HepG2 (cell line): ENCODE data around the gene GPR22. TPM values are rescaled to one million over a fixed set of nuclear protein-coding genes. Genes with fewer than 3 reads are reported as not detected.
A peak's percentile ranks its signal among the peaks of the same experiment; 100 is the strongest.

Experiments
- ATAC-seq: fragments of 200-7000 bp; cut with Tn5 transposase; 3 replicates; pipeline ENCODE4 v1.9.1; 2020; ENCODE audit warnings: mild to moderate bottlenecking, moderate library complexity
- BruUV-seq: library from RNA; stranded (reverse); fragments of 400-500 nt; replicated peaks from 2 replicates; lab custom pipeline; 2021; lab: Mats Ljungman, UMichigan
- CTCF ChIA-PET: fragments of 300-600 bp; formaldehyde crosslinking; extraction: SDS; loops from one replicate; lab custom pipeline; 2021; ENCODE audit warnings: low total read pairs, inconsistent platforms, low intra/inter-chr PET ratio; lab: Yijun Ruan, JAX
- POLR2A ChIA-PET: fragments of 350-600 bp; sonication (Branson Sonifier 250); formaldehyde crosslinking; loops from one replicate; lab custom pipeline; 2020; ENCODE audit warnings: antibody characterized with exemption, inconsistent platforms; lab: Yijun Ruan, JAX
- DNase-seq: peaks from one replicate; pipeline ENCODE4 v3.0.0-alpha.2; 2015; ENCODE audit warnings: low spot score
- FAIRE-seq: peaks from 3 replicates; lab custom pipeline; 2011; peaks lifted over from hg19 to GRCh38; lab: Jason Lieb, UNC
- H2AFZ ChIP-seq: one replicate; pipeline ENCODE4 v1.6.1; 2011; ENCODE audit warnings: low read length, inconsistent platforms
- H3K27ac ChIP-seq: fragments of 300-600 bp; 3 replicates; pipeline ENCODE4 v1.8.0; 2011; ENCODE audit warnings: mixed run types, mild to moderate bottlenecking, mixed read lengths, low read length, inconsistent platforms; ENCODE audit not compliant: insufficient read depth; ENCODE audit errors: extremely low read length
- H3K27me3 ChIP-seq, 2 experiments: fragments of 200-600 bp in 1 of 2; 2 replicates in 1 of 2; 3 replicates in 1 of 2; pipeline versions ENCODE4 v1.6.0 to v1.8.0; 2011; ENCODE audit warnings: low read length in 2 of 2, mild to moderate bottlenecking in 2 of 2, moderate library complexity in 2 of 2, inconsistent platforms in 1 of 2; ENCODE audit not compliant: insufficient read depth in 2 of 2, control insufficient read depth in 1 of 2
- H3K36me3 ChIP-seq, 2 experiments: fragments of 200-600 bp in 1 of 2; replicated peaks in 1 of 2; 2 replicates in 1 of 2; 3 replicates in 1 of 2; pipeline versions ENCODE4 v1.5.1 to v1.8.0; 2011; ENCODE audit warnings: low read length in 2 of 2, inconsistent platforms in 1 of 2; ENCODE audit not compliant: insufficient read depth in 2 of 2, control insufficient read depth in 1 of 2
- H3K4me1 ChIP-seq: 2 replicates; pipeline ENCODE4 v1.5.1; 2012; ENCODE audit warnings: low read length, inconsistent platforms; ENCODE audit not compliant: insufficient read depth
- H3K4me2 ChIP-seq: 2 replicates; pipeline ENCODE4 v1.6.0; 2011; ENCODE audit warnings: low read depth, low read length, inconsistent platforms
- H3K4me3 ChIP-seq, 3 experiments: fragments of 200-600 bp in 1 of 3; sonication (generic), shearing (Covaris generic) in 1 of 3; replicated peaks in 1 of 3; 2 replicates each; pipeline ENCODE4 v1.5.1; 2011 to 2016; ENCODE audit warnings: low read length in 3 of 3, inconsistent platforms in 2 of 3, low read depth in 2 of 3, mild to moderate bottlenecking in 2 of 3, control low read depth in 1 of 3, mixed read lengths in 1 of 3; ENCODE audit not compliant: insufficient read depth in 1 of 3
- H3K79me2 ChIP-seq: one replicate; pipeline ENCODE4 v1.6.1; 2011; ENCODE audit warnings: low read length, inconsistent platforms; ENCODE audit not compliant: insufficient read depth
- H3K9ac ChIP-seq: 2 replicates; pipeline ENCODE4 v1.6.0; 2011; ENCODE audit warnings: mild to moderate bottlenecking, low read depth, low read length, inconsistent platforms; ENCODE audit not compliant: insufficient read depth
- H3K9me3 ChIP-seq: 2 replicates; pipeline ENCODE4 v1.5.1; 2012; ENCODE audit warnings: mild to moderate bottlenecking, low read length
- H4K20me1 ChIP-seq: 2 replicates; pipeline ENCODE4 v1.6.0; 2011; ENCODE audit warnings: inconsistent platforms, mild to moderate bottlenecking, low read length, moderate library complexity; ENCODE audit not compliant: insufficient read depth
- ADNP ChIP-seq: sonication (generic); formaldehyde crosslinking; IDR thresholded peaks from 2 replicates; pipeline ENCODE4 v1.4.0; 2020; ENCODE audit warnings: missing genetic modification reagents
- ATF7 ChIP-seq, 2 experiments: fragments of 450-650 bp in 1 of 2; sonication (generic) in 1 of 2; formaldehyde crosslinking in 1 of 2; IDR thresholded peaks; 2 replicates each; pipeline versions ENCODE4 v1.4.0 to v1.6.1; 2016 to 2020; ENCODE audit warnings: antibody characterized with exemption in 1 of 2, mild to moderate bottlenecking in 1 of 2, missing genetic modification reagents in 1 of 2
- CEBPB ChIP-seq: IDR thresholded peaks from 2 replicates; pipeline ENCODE4 v1.6.1; 2011; ENCODE audit warnings: low read depth, low read length, improper control_type of control experiment, borderline replicate concordance
- HNF1B ChIP-seq: sonication (generic); formaldehyde crosslinking; IDR thresholded peaks from 2 replicates; pipeline ENCODE4 v1.5.1; 2020; ENCODE audit warnings: mild to moderate bottlenecking, moderate library complexity, missing genetic modification reagents
- ZNF431 ChIP-seq: sonication (generic); formaldehyde crosslinking; IDR thresholded peaks from 2 replicates; pipeline ENCODE4 v1.9.0; 2022; ENCODE audit warnings: missing genetic modification reagents, low read depth, mild to moderate bottlenecking, borderline replicate concordance
- WGBS: methylation state at CpG from one replicate; pipeline ENCODE4 v1.1.6; 2017; ENCODE audit warnings: low lambda C conversion rate; 5-methylcytosine and 5-hydroxymethylcytosine counted together
- in situ Hi-C: cut with HindIII; loops from 2 replicates; pipeline ENCODE4 v1.10.0; 2017; ENCODE audit warnings: low pct_unique_long_range_greater_than_20kb; ENCODE audit not compliant: extremely low pct_ligation_motif_present
- intact Hi-C: fragments of 100-400 bp; cut with micrococcal nuclease; formaldehyde crosslinking; loops from one replicate; pipeline ENCODE4 v1.10.0; 2022; ENCODE audit not compliant: unreplicated experiment
- polyA plus RNA-seq, 8 experiments: library from polyadenylated mRNA; depleted of rRNA in 3 of 8; stranded (reverse) in 7 of 8; unstranded in 1 of 8; fragments of >200 nt; fragmentation: Illumina TruSeq in 4 of 8; extraction: Trizol in 4 of 8; gene quantifications; 2 replicates each; pipeline versions ENCODE4 v1.2.1 to v1.2.3, GENCODE V29; 2011 to 2016; ENCODE audit warnings: low read depth in 4 of 8, missing spikeins in 1 of 8, mixed read lengths in 1 of 8; ENCODE audit not compliant: insufficient read depth in 1 of 8
- total RNA-seq, 5 experiments: library from RNA; depleted of rRNA; stranded (reverse); fragments of >200 nt; fragmentation: Illumina TruSeq; extraction: Trizol; gene quantifications; 2 replicates each; pipeline ENCODE4 v1.2.3, GENCODE V29; 2016; ENCODE audit warnings: low read depth in 1 of 5

Gene GPR22
- total and polyA plus RNA-seq, 2 of the 13 experiments (the other 11 are each of a cell fraction or from before 2014, with no cell fraction given) = not detected

- no peak for ATAC-seq
- FAIRE-seq = no peak
- in situ Hi-C loops = no loop called here
- Histone ChIP-seq H3K4me1 (no peaks in the 10 kb centered on the region), H3K4me3 (no peak overlapping the region), H3K4me2 (no peak overlapping the region), H3K36me3 (0 out of 5 replicates have a peak, but pooled peaks cover 0 to 3% of the 10 kb centered on the region in 2 experiments), H4K20me1 (no peaks in the 10 kb centered on the region), H3K9ac (no peak overlapping the region), H3K79me2 (no peaks in the 10 kb centered on the region), H3K27me3 (no peaks in the 10 kb centered on the region), H3K27ac (no peak overlapping the region), H3K9me3 (no peaks in the 10 kb centered on the region), H2AFZ (no peak overlapping the region)
- no peak for DNase-seq
- no TSS peak for BruUV-seq
- POLR2A ChIA-PET = no interaction called here
- 97% methylated on average over 5 of the region's 5 CpGs for WGBS
- intact Hi-C loops = no loop called here
- CTCF ChIA-PET = no interaction called here
- TF ChIP-seq CEBPB = peak; percentile 64
- no peak for TF ChIP-seq HNF1B (CRISPR knock-in tag)
- TF ChIP-seq ATF7 (IDR thresholded peaks at IDR 0.05) = peak; percentile 67
- no peak for TF ChIP-seq ATF7 (CRISPR knock-in tag; IDR thresholded peaks at IDR 0.05)
These were observed 30.8 kb upstream of the GPR22 start for GRCh38 chr7:107439025-107439424.

- intact Hi-C loops = no loop called here
- Histone ChIP-seq H3K4me1 (no peaks in the 10 kb centered on the region), H3K36me3 (0 out of 5 replicates have a peak, but pooled peaks cover 0 to 3% of the 10 kb centered on the region in 2 experiments), H3K27ac (no peak overlapping the region), H3K27me3 (no peaks in the 10 kb centered on the region), H3K79me2 (no peaks in the 10 kb centered on the region), H3K9me3 (no peaks in the 10 kb centered on the region), H2AFZ (no peak overlapping the region), H3K4me2 (no peak overlapping the region), H3K9ac (no peak overlapping the region), H3K4me3 (no peak overlapping the region), H4K20me1 (no peaks in the 10 kb centered on the region)
- CTCF ChIA-PET = no interaction called here
- BruUV-seq = no TSS peak
- DNase-seq = no peak
- ATAC-seq = no peak
- FAIRE-seq = no peak
- POLR2A ChIA-PET = no interaction called here
- TF ChIP-seq ADNP (CRISPR knock-in tag) (no peak), ZNF431 (CRISPR knock-in tag) (peak; percentile 40; the same call in 1 of the 2 replicates)
- in situ Hi-C loops = no loop called here
These were observed 28.1 kb upstream of the GPR22 start for GRCh38 chr7:107441581-107442422.
